ENCODE results near the gene INO80E. TPM values are rescaled to one million over a fixed set of nuclear protein-coding genes. Genes with fewer than 3 reads are reported as not detected.

INO80E gene
- total and polyA plus RNA-seq, 2 of the 8 experiments (the other 6 are each of a cell fraction or from before 2014, with no cell fraction given): 43.0 to 91.2 TPM

GRCh38 chr16:30004424-30004776, 8.4 kb downstream of the INO80E start:
- H3K4me3 ChIP-seq (ENCODE audit: extremely low read depth in 1 of 4, insufficient read depth in 2 of 4, low read depth in 3 of 4, low read length in 4 of 4): no peak overlapping the region
- TF ChIP-seq CTBP2 (IDR thresholded peaks at IDR 0.05; ENCODE audit: borderline replicate concordance, insufficient read depth, insufficient read length, low read length) (no peak), CHD2 (IDR thresholded peaks at IDR 0.05; ENCODE audit: low read length) (no peak), BRCA1 (IDR thresholded peaks at IDR 0.05; ENCODE audit: low read depth, low read length) (no peak), SUZ12 (IDR thresholded peaks at IDR 0.05; ENCODE audit: low read length) (no peak), EZH2 (IDR thresholded peaks at IDR 0.05; ENCODE audit: low read depth, low read length, severe bottlenecking) (no peak), MAFK (IDR thresholded peaks at IDR 0.05; ENCODE audit: low read depth, low read length) (no peak), RXRA (IDR thresholded peaks at IDR 0.05; ENCODE audit: insufficient read depth, low read depth, low read length) (no peak), BACH1 (IDR thresholded peaks at IDR 0.05; ENCODE audit: low read length) (no peak), NANOG (IDR thresholded peaks at IDR 0.05; ENCODE audit: insufficient read depth, low read depth, low read length, poor library complexity, severe bottlenecking) (no peak), TCF12 (IDR thresholded peaks at IDR 0.05; ENCODE audit: low read depth, low read length) (no peak), POU5F1 (IDR thresholded peaks at IDR 0.05; ENCODE audit: low read depth, low read length) (no peak)
- no peaks in the 10 kb centered on the region for H3K79me2 ChIP-seq (ENCODE audit: control insufficient read depth in 1 of 2, insufficient read depth in 2 of 2, low read length in 2 of 2)
- FAIRE-seq: no peak
- no peak overlapping the region for H3K27ac ChIP-seq (ENCODE audit: low read depth, low read length)
- ChIA-PET POLR2A (ENCODE audit: partially characterized antibody) (interaction anchor here (0.6 to 4.9 kb wide), 9 partner anchors 9 to 191 kb away, joined by 3 to 34 read pairs (median 4); partner anchors contain the start of genes ASPHD1, HIRIP3 and INO80E), CTCF (ENCODE audit: partially characterized antibody) (interaction anchor here (0.7 to 2.8 kb wide), 12 partner anchors 10 to 116 kb away, joined by 3 to 11 read pairs (median 6); partner anchors contain the start of gene C16orf92)
- no peak overlapping the region for H3K14ac ChIP-seq (ENCODE audit: insufficient read length)
- H2AFZ ChIP-seq (ENCODE audit: low read length): no peak overlapping the region
- no peak for DNase-seq (ENCODE audit: low read depth in 1 of 2, low spot score in 2 of 2)
- no peak overlapping the region for H3K4ac ChIP-seq (replicated peaks; ENCODE audit: insufficient read length, low read depth, low read length)
- no peak overlapping the region for H3K56ac ChIP-seq (replicated peaks; ENCODE audit: insufficient read length, low read depth, low read length)
- peaks cover 3 to 10% of the 10 kb centered on the region in 2 experiments for H4K20me1 ChIP-seq (replicated peaks in 1 of 2; ENCODE audit: control insufficient read depth in 1 of 2, insufficient read depth in 2 of 2, low read length in 2 of 2)
- H3K23me2 ChIP-seq (ENCODE audit: low read depth, low read length): no peaks in the 10 kb centered on the region
- no peak overlapping the region for H3K18ac ChIP-seq (ENCODE audit: extremely low read depth, low read length)
- H4K8ac ChIP-seq (ENCODE audit: extremely low read depth, insufficient read depth, low read length): no peak overlapping the region
- H3K23ac ChIP-seq (ENCODE audit: insufficient read length): no peak overlapping the region
- H2AK5ac ChIP-seq (ENCODE audit: low read depth, low read length): no peak overlapping the region
- peaks cover 0 to 10% (median 6%) of the 10 kb centered on the region in 4 experiments; a peak in 6 of 8 replicates for H3K36me3 ChIP-seq (ENCODE audit: control insufficient read depth in 2 of 4, insufficient read depth in 4 of 4, low read length in 3 of 4)
- H3K4me2 ChIP-seq (ENCODE audit: insufficient read depth in 1 of 2, low read depth in 2 of 2, low read length in 2 of 2): no peak overlapping the region
- H4K91ac ChIP-seq (replicated peaks; ENCODE audit: insufficient read length, low read length): no peak overlapping the region
- H3K9me3 ChIP-seq (ENCODE audit: insufficient read depth in 2 of 2, low read depth in 1 of 2, low read length in 1 of 2): no peaks in the 10 kb centered on the region
- H2BK15ac ChIP-seq (ENCODE audit: low read length): no peak overlapping the region
- peaks cover 0 to 15% (median 6%) of the 10 kb centered on the region in 4 experiments; a peak in 5 of 7 replicates for H3K4me1 ChIP-seq (replicated peaks in 1 of 4; ENCODE audit: control insufficient read depth in 3 of 4, insufficient read depth in 4 of 4, low read length in 3 of 4)
- WGBS, 2 experiments (ENCODE audit: extremely low coverage in 1 of 2, insufficient coverage in 1 of 2, insufficient read length in 1 of 2, insufficient replicate concordance in 2 of 2, low coverage in 1 of 2, low lambda C conversion rate in 2 of 2, missing lambda C conversion rate in 1 of 2): 95% methylated on average over 18 of the region's 19 CpGs; no CpG with 5 or more reads in 1 of the 2 experiments
- no peak overlapping the region for H2BK20ac ChIP-seq (ENCODE audit: low read length)
- H3K27me3 ChIP-seq (replicated peaks in 1 of 4; ENCODE audit: control insufficient read depth in 3 of 4, extremely low read depth in 1 of 4, insufficient read depth in 3 of 4, low read length in 3 of 4): peaks cover 0 to 4% (median under 1%) of the 10 kb centered on the region in 4 experiments; a peak in 3 of 7 replicates
- H2BK120ac ChIP-seq (replicated peaks; ENCODE audit: low read depth, low read length): no peak overlapping the region
- no peak overlapping the region for H4K5ac ChIP-seq (ENCODE audit: insufficient read length, low read depth, low read length)
- H3K9ac ChIP-seq (replicated peaks in 1 of 4; ENCODE audit: extremely low read depth in 1 of 4, low read depth in 3 of 4, low read length in 3 of 4): no peak overlapping the region
- no peak overlapping the region for H2BK5ac ChIP-seq (ENCODE audit: low read depth, low read length)
- no peaks in the 10 kb centered on the region; the same call in 1 of the 2 replicates for H3K79me1 ChIP-seq (ENCODE audit: low read depth, low read length)
- H2BK12ac ChIP-seq (ENCODE audit: low read depth, low read length): no peak overlapping the region
